Activated CD8-positive, alpha-beta memory T cell treated with anti-CD3 and anti-CD28 coated beads for 48 hours (primary cell): ENCODE data around the gene LYPLA2.
"Not testable (repeated sequence)": the region's sequence is repeated elsewhere in the genome, so short reads cannot be mapped to it uniquely, and the experiment has no call there.

Experiments used
- DNase-seq, 3 experiments: peaks; one replicate each; pipeline ENCODE4 v3.0.0-alpha.2; 2020; ENCODE audit warnings: low read depth in 2 of 3, low spot score in 2 of 3

The LYPLA2 gene

DNA sequence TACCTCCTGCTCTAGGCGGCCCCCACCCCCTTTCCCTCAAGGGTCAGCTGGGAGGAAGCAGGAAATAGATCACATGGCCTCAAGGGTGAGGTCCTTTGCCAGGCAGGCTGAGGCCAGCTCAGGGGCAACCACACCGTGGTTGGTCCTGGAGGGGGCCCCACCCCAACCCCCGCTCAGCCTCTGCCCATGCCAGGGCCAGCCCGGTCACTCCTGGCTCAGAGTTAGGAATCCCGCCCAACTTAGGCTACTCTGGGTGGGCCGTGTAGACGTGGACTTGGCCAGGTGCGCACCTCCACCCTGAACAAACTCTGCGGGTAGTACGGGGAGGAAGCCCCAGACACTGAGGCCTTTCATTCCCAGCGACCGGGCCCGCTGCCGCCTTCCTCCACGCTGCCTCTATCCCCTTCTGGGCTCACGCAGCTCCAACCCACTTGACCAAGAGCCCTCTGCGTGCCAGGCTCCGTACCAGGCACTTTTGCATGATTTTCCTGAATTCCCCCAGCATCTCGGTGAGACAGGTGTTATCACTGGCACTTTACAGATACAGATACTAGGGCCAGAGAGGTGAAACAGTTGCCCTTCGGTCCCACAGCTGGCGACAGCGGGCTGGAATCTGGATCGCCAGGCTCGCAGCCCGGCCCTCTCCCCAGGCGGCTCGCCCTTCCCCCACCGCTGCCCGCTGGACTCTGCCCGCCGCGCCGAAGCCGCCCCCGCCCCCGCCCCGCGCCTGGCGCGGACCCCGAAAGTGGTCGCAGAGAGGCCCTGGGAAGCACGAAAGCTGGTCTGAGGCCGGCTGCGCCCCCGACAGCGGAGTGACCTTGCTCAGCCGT is 8.8 kb downstream of the LYPLA2 start:
- no peak for DNase-seq

DNA sequence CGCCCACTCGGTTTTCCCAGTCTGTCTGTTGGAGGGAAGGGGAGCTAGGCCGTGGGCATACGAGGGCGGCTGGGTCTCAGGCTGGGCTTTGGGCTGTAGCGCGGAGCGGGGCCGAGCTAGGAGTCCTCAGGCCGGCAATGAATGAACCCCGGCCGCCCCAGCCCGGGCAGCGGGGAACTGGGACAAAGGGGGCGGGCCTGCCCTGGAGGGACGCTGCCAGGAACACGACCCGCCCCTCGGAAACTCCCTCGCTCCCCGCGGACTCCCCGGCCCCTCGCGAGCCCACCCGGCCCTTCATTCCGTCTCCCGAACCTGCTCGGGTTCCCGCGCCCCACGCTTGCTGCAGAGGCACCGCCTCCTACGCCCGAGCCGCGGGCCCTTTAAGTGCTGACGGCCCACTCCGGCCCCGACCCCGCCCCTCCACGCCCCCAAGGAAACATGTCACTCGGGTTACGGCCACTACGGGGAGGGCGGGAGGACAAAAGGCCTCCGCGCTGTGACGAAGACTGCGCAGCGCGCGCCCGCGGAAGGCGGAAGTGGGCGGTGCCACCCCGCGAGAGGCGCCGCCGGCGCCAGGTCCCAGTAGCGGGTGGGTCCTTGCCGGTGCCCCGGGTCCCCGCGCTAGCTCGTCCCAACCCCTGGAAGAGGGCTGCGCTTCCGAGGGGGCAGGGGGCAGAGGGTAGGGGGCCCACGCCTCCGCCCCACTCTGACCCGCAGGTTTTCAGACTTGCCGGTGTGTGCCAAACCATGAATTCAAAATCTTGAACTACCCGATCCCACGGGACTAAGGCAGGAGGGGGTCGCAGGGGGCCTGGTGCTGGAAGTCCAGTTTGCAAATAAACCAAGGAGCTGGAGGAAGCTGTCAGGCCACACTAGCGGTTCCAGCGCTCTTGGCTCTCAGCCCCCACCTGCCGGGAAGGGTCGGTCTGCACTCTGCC is 9.7 kb downstream of the LYPLA2 start, which contains the start of gene GALE:
TSS of gene GALE (minus strand) at position 355 of the 938 bp plus-strand sequence. CDS start 1,747 bp downstream, outside the sequence.
- DNase-seq, result peak; percentile 92 to 95 (median 93)

DNA sequence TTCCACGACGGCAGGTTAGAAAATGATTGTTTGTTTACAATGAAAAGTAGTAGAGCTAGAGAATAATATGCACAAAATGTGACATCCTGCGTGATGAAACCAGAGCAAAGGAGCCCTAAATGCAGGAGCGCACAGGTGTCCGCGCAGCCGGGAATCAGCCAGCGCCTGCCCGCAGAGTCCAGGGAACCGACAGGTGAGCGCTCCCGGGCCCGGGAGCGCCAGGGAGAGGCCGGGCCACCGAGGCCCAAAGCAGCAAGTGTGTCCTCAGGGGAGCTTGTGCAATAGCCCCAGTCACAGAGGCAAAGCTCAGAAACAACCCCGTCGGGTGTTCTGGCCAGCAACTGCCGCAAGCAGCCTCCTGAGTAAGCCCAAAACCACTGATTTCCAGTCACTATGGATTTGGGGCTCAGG is 10.4 kb downstream of the LYPLA2 start:
- no peak for DNase-seq

DNA sequence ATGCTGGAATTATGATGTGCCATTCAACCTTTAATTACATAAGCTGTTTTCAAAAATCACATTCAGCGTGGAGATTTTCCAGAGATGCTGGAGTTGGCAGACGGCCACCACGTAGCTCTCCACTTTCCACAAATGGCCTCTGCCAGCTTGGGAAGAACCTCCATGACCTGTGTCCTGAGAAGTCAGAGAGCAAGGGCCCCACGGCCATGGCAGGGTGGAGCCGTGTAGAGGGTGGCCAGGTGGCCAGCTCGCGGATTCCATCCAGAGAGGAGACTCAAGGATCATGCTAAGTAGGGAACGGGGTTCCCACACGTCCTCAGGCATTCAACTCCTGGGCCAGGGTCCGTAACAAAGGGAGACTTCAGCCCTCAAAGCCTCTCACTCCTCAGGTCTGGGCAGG is 10.9 kb downstream of the LYPLA2 start:
- no peak for DNase-seq

DNA sequence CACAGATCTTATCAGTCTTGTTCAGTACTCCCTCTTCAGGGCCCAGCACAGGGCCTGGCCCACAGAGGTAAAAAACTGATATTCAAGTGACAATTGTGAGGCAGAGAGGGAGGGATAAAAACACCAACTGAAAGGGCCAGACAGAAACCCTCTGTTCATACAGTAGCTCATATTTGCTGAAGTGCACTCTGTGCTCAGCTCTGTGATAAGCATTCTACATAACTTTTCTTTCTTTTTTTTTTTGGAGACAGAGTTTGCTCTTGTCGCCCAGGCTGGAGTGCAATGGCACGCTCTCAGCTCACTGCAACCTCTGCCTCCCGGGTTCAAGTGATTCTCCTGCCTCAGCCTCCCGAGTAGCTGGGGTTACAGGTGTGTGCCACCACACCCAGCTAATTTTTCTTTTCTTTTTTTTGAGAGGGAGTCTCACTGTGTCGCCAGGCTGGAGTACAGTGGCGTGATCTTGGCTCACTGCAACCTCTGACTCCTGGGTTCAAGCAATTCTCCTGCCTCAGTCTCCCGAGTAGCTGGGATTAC is 11.9 kb downstream of the LYPLA2 start:
- not testable (repeated sequence) for DNase-seq

DNA sequence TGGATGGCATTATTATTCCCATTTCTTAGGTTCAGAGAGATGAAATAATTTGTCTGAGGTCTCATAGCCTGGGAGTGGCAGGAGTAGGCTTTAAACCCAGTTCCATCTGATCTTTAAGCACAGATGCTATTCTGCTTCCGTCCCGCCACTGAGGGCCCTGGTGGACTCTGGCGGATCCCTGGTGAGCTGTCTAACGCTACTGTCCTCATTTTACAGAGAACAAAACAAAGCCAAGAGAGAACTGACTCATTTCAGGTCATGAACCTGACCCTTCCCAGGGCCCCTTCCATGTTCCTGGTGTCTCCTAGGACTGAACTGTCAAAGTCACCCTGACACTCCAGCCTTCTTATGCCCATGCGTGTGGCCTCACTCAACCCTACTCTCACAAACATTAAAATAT is 12.7 kb downstream of the LYPLA2 start:
- no peak for DNase-seq

DNA sequence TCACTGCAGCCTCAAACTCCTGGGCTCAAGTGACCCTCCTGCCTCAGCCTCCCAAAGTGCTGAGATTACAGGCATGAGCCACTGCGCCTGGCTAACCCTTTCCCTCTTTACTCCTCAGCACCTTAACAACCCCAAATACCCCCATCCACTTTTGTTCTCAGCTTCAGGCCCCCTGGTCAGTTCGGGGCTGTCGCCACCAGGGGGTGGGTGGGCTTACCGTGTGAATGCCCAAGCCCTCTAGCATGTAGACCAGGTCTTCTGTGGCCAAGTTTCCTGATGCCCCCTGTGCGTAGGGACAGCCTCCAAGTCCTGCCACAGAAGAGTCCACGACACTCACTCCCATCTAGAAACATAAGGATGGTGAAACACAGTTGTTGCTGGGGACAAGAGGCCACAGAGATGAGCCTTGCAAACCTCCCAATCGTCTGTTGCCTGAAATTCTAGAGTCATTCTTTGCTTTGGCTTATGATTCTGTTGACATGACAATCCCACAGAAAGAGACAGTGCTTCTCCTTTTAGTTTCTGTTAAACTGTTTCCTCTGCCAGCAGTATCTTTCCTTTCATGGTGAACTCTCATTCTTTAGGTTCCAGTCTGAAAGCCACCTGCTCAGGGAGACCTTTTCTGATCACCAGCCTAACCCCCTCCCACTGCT is 13.4 kb downstream of the LYPLA2 start:
- no peak for DNase-seq

DNA sequence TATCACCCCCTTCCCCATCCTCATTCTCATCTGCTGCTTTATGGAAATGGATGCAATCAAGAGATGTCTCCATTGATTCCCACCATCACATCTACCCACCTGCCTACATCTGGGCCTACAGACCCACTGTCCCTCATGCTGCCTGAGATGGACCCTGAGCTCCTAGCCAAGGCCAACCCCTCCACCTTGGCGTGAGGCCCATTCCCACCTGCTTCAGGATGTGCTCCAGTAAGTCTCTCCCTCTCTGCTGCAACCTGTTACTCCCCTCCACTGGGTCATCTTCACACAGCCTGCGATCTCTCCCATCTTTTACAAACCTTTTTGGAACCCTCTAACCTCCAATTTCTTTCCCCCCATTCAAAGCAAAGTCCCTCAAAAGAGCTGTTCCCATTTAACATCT is 14.1 kb downstream of the LYPLA2 start:
- DNase-seq, result no peak

DNA sequence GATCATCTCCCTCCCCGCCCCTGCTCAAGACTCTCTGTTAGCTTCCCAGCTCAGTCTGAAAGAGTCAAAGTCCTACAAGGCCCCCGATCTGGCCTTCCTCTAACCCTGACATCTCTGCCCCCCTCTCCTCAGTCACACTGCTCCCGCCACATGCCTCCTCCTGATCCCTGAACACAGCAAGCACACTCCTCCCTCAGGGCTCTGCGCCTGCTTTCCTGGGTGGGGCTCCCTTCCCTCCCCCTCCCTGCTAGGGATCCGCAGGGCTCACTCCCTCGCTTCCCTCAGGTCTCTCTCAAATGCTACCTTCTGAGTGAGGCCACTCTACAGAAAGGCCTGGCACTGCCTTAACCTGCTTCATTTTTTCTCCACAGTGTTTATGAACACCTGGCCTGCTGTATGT is 15.3 kb downstream of the LYPLA2 start:
- DNase-seq, result no peak

DNA sequence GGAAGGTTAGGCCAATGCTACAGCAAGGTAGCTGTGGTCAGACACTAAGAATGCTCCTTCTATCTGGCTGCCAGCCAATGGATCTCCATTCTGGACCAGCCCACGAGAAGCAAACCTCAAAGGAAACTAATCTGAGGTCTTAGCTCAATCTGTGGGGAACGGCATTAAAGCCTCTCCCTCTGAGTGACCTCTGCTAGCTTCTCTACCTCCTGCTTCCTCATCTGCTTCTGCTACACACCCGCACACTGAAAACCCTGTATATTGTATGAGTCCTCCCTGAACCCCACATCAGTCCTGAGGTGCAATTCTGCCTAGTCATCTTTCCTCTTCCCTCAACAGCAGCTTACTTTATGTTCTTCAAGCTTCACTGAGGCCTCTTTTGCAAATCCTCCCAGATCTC is 16.5 kb downstream of the LYPLA2 start:
- DNase-seq, result no peak

DNA sequence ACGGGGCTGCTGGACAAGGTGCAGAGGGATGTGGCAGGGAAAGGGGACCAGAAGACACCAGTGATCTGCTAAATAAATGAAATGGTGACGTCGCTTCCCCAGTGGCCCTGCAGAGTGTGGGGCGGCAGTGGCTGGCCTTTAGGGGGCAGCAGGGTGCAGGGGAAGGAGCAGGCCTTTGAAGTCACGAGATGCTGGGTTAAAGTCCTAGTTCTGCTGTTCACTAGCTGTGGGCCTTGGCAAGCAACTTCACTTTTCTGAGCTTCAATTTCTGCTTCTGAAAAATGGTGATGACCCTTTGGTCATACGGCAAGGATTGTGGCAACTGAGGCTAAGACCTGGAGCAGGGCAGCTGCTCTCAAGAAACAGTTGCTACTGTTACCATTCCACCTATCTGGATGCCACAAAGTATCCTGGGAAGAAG is 18.8 kb downstream of the LYPLA2 start:
- peak in 1 of 3 experiments; percentile 57 for DNase-seq

DNA sequence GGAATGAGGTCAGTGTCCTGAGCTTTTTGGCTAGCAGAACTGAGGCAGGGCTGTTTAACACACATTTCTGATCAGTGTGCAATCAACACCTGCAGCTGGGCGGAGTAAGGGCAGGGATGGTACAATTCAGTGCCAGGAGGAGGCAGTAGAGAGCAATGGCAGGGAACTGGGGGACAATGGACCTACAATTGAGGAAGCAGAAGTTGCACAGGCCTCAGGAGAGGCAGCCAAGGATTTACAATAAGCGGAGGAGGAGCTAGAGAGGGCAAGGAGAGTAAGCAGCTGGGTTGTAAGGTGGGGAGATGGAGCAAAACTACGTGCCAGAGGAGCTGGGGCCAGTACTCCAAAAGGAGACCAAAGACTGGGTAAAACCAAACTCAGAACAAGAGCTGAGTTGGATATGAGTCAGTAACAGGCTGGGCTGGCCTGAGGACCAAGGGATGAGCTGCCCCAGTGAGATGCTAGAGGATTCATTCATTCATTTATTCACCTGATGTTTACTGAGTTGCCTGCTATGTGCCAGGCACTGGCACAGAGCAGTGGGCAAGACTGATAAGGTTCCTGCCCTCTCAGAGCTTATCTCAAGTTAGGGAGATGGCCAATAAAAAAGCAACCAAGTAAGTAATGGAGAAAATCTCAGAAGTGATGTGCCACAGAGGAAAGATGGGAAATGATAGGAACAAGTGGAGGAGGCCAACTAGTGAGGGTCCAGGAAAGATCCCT is 20.0 kb downstream of the LYPLA2 start:
- no peak for DNase-seq

DNA sequence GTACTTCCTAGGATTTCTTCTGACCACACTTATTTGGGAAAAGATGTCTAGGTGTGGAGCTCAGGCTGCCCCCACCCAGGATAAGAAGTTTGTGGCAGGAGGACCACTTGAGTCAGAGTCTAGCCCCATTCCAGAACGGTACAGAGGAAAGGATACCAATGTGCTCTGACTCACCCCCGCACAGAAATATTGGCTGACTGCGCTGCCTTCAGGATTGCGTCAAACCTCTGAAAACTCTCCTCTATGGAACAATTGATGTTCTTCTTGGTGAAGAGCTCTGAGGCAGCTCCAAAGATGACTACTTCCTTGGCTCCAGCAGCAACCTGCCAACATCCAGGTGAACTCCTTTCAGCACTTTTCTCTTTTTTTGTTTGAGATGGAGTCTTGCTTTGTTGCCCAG is 23.1 kb downstream of the LYPLA2 start:
- DNase-seq, result no peak

DNA sequence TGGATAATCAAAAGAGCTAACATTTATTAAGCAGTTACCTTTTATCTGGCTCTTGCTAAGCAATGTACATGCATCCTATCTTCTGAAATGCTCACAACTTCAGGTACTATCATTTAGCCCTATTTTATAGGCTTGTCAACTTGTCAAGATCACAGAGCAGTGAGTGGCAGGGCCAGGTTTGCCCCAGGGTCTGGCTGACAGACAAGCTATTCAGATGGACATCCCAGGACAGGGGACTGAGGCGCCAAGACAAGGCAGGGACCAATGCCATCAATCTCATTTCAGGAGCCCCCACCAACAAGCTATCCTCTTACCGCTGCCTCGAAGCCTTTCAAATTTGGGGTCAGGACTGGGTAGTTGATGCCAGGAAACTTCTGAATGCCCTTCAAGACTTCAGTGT is 25.4 kb downstream of the LYPLA2 start:
- DNase-seq, result no peak

DNA sequence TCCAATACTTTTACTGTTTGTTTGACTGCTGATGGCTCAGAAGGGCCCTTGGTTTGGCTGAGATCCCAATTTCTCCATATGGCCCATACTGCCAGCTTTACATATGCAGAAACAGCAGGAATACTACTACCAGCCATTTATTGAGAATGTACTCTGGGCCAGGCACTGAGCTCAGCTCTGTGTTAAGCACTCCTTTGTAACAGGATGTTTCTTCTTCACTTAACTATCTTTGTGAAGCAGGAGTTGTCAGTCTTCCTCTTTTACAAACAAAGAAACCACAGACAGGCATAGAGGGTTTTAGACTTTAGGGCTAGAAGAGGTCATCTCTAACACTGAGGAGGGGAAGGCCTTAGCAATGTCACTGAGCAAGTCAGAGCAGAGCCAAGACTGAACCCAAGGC is 26.0 kb downstream of the LYPLA2 start:
- no peak for DNase-seq

DNA sequence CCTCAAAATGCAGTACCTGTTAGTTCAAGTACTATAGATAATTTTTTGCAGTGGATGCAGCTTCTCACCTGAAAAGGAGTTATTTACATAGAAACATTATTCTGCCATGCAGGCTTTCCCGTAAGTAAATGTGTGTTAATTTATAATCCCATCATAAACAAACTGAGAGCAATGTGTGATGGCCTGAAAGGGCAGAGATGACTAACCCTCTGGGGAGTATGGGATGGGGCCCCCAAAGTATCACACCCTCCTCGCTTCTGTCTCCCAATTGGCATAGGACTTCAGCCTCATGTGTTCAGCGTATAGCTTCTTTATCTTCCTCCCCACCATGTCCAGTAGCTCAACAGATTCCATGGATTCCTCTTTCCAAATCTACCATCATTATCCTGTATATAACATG is 26.7 kb downstream of the LYPLA2 start:
- no peak for DNase-seq

DNA sequence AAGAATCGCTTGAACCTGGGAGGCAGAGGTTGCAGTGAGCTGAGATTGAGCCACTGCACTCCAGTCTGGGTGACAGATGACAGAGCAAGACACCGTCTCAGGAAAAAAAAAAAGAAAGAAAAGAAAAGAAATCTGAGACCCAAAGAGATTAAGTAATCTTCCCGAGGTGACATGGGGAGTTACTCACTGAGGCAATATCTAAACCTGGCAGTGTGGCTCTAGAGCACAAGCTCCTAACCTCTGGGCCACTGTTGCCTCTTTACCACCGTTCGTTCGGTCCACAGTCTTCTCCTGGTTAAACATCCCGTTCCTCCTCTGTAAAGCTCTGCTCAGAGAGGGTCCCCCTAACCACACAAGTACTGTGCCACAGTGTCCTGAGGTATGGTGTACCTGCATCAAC is 32.8 kb downstream of the LYPLA2 start:
- DNase-seq, result no peak

DNA sequence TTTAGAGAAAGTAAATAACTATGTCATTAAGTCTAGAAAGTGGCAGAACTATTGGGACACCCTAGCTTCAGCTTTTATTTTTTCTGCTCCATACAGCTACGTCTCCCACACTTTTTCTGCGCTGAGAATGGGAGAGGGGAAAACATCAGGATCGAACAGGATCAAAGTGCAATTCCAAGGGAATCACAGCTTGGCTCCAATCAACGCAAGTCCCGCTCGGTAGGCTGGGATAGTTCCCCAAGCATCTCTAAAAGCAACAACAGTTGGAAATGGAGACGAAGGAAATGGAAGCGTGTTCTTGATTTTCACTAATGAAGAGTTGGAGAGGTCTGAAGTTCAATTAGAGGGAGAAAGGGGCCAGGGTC is 33.7 kb downstream of the LYPLA2 start:
- no peak for DNase-seq

DNA sequence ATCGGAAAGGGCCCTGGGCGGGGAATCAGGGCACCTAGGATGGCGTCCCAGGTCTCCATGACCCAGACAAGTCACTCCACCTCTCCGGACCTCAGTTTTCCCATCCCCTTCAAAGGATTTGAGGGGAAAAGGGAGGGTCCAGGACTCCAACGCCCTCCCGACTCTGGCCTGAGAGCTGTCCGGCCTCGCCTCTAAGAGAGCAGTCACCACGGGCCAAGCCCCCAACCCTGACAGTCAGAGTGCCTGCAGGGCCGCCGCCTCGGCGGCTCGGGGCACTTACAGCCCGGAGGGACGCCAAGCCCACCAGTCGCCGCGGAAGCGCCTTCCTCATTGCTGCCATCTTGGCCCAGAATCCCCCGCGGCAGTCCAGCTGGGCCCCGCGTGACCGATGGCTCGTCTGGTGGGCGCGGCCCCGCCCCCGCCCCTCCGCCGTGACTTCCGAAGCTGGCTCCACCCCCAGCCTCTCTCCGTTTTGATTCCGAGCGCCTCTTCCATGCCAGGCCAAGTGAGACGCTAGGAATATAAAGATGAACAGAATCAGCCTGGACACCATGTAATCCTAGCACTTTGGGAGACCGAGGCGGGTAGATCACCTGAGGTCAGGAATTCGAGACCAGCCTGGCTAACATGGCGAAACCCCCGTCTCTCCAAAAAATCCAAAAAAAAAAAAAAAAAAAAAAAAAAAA is 34.3 kb downstream of the LYPLA2 start, which contains the start of gene HMGCL:
TSS of gene HMGCL (minus strand) at position 354 of the 686 bp plus-strand sequence. CDS start at position 340, 14 bp downstream.
- DNase-seq, result peak; percentile 70 to 79 (median 77)
